GM19099 (cell line): ENCODE data around the gene TAGLN3.

Experiments used
- POLR2A ChIP-seq: IDR thresholded peaks from 3 replicates; pipeline ENCODE4 v1.6.1; 2011; ENCODE audit warnings: low read depth; ENCODE audit not compliant: insufficient read length; ENCODE audit errors: extremely low read depth

TAGLN3 gene

GRCh38 chr3:112013058-112013783 lies 14.5 kb downstream of the TAGLN3 start:
- TF ChIP-seq POLR2A: no peak

GRCh38 chr3:112013784-112014143 lies 15.0 kb downstream of the TAGLN3 start:
- TF ChIP-seq POLR2A: no peak

GRCh38 chr3:112017091-112017490 lies 18.4 kb downstream of the TAGLN3 start:
- no peak for TF ChIP-seq POLR2A

- no peak for TF ChIP-seq POLR2A
Observed at GRCh38 chr3:112018712-112019111, 20.0 kb downstream of the TAGLN3 start.

GRCh38 chr3:112019716-112020115 lies 21.0 kb downstream of the TAGLN3 start:
- no peak for TF ChIP-seq POLR2A

- no peak for TF ChIP-seq POLR2A
Observed at GRCh38 chr3:112020674-112021085, 22.0 kb downstream of the TAGLN3 start.

- no peak for TF ChIP-seq POLR2A
Observed at GRCh38 chr3:112027142-112027541, 28.4 kb downstream of the TAGLN3 start.

GRCh38 chr3:112027826-112028225 lies 29.1 kb downstream of the TAGLN3 start:
- TF ChIP-seq POLR2A: no peak

- no peak for TF ChIP-seq POLR2A
Observed at GRCh38 chr3:112030901-112031300, 32.2 kb downstream of the TAGLN3 start.

- no peak for TF ChIP-seq POLR2A
Observed at GRCh38 chr3:112032098-112032731, 33.5 kb downstream of the TAGLN3 start.

GRCh38 chr3:112034436-112034835 lies 35.7 kb downstream of the TAGLN3 start, which contains the start of gene TMPRSS7:
Gene TMPRSS7, plus strand, starts transcription at chr3:112034736. Its CDS starts 110 bp downstream, at chr3:112034846.
- TF ChIP-seq POLR2A: no peak

GRCh38 chr3:112035241-112035640 lies 36.5 kb downstream of the TAGLN3 start:
- no peak for TF ChIP-seq POLR2A

- no peak for TF ChIP-seq POLR2A
Observed at GRCh38 chr3:112038863-112039262, 40.1 kb downstream of the TAGLN3 start.

- TF ChIP-seq POLR2A: no peak
Observed at GRCh38 chr3:112041321-112041720, 42.6 kb downstream of the TAGLN3 start.

- TF ChIP-seq POLR2A: no peak
Observed at GRCh38 chr3:112042842-112043280, 44.1 kb downstream of the TAGLN3 start.

GRCh38 chr3:112043621-112044201 lies 45.0 kb downstream of the TAGLN3 start:
- no peak for TF ChIP-seq POLR2A
